NCI-H345 (cell line): ENCODE data around the gene TSSK2.

Source experiments
- DNase-seq: peaks from one replicate; lab custom pipeline; 2025; lab: John Stamatoyannopoulos, UW

Gene TSSK2

DNA sequence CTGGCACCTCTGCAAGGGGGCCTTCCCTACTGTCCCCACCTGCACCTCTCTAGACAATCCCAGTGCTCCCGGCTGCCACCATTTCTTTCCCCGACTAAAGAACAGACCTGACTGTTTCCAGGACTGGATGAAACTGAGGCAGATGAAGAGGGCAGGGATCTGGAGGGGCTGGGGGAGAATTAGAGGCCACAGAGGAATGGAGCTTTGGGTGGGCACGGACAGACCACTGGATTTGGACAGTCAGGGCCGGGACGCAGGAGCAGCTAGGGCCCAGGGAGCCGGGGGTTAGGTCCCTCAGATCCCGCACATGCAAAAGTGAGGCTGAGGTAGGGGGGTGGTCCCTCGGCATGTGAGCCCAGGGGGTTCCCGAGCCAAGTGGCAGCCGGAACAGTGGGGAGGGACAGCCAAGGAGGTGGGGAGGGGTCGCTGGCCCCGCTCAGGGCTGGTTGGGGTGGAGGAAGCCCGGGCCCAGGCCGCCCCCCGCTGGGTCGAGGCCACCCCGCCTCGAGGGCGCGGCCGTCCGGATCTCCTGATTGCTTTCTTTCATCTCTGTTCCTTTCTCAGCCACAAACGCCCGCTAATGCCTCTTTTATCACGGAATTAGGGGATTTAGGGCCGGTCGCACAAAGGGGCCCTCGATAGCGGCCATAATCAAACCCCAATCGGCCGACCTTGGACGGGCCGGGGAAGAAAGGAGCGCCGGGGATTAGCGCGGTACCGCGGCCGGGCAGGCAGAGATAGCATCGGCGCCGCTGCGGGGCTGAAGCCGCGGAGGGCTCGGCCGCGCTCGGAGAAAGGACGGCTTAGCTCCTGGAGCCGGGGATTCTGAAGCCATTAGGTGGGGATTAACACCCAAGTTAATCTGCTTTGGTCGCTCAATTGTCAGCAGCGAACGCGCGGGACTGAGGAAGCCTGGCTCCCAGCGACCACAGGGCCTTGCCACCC, 38.2 kb downstream of the TSSK2 start:
- no peak for DNase-seq

DNA sequence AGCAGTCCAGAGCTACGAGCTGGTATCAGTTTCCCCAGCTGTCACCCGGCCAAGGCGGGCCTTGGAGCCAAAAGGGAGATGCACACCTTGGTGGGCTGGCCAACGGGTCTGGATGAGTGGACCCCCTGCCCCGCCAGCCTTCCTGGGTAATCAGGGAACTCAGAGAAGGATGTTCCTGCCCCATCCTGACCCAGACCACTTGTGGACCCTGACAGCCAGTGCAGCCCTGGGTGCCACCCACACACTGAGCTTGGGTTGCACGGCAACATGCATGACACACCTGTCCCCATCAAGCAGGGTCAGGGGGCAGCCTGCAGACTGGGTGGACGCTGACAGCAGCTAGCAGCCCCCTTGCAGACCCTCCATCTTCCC, 38.8 kb downstream of the TSSK2 start:
- no peak for DNase-seq

DNA sequence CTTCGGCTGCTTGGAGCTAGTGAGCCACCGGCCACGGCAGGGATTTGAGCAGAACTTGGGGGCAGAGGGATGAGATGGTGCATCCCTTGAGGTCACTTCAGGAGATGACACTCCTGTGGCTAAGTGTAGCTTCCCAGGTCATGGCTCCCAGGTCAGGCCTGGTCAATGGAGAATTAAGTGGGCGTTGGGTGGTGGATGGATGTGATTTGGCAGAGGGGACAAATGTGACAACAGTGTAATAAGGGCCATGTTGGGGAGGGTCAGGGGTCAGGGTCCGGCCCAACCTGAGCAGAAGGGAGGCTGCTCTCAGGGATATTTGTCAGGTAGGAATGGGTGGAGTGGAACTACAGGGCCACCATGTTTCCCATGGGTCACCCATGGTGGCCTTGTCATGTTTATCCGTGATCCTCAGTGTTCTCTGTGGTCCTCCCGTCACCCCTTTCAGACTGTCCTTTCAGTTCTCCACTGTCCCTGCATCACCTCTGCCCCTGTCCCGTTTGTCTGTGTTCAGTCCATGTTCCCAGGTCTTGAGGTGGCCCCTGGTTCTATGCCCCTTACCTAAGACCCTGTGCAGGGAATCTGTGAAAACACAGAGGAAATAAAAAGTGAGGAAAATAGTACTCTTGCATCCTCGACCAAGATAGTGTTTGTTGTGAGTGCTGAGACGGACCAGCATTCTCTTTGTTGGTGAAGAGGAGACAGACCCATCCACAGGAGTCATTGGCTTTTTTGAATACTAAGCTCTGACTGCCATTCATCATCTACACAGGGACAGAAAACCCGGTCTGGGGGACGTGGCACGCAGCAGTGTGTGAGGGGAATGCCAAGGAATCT, 41.3 kb downstream of the TSSK2 start:
- DNase-seq = no peak

DNA sequence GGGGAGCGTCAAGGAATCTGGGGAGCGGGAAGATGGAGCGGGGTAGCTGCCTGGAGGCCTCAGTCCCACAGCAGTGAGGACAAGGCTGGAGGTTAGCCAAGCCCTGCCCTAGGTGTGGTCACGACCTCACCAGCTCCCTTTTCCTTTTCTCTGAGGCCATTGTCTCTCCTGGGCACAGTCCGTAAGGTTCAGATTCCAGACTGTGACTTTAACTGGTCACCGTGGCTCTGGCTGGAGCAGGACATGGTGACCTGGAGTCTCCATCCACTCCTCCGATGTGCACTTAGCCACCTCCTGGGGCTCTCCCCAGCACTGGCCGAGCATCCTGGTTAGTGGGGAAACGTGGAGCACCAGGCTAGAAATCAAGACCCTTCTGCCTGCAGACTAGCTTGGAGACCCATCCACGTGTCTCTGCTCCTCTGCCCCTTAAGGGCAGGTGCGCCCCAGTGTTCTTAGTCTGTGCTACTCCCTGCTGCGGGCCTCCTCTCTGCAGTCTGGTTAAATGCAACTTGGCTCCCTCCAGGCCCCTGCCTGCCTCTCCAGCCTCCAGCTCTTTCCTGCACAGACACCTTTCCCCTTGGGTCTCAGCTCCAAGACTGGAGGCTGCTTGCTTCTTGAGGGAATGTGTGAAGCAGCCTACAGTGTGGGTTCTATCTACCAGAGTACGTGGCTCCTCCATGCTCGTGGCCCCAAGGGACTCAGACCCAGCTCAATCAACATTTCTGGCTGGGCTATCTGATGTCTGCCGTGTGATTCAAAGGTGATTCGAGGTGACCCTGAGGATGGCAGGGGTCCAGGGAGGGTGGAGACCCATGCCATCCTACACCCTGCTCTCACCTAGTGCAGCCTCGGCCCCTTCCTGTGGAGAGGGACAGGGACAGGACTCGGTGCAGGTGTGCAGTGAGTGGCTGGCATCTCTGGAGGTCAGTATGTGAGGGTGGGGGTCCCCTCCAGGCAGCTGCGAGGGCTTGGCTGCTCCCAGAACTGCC, 42.2 kb downstream of the TSSK2 start:
- no peak for DNase-seq

DNA sequence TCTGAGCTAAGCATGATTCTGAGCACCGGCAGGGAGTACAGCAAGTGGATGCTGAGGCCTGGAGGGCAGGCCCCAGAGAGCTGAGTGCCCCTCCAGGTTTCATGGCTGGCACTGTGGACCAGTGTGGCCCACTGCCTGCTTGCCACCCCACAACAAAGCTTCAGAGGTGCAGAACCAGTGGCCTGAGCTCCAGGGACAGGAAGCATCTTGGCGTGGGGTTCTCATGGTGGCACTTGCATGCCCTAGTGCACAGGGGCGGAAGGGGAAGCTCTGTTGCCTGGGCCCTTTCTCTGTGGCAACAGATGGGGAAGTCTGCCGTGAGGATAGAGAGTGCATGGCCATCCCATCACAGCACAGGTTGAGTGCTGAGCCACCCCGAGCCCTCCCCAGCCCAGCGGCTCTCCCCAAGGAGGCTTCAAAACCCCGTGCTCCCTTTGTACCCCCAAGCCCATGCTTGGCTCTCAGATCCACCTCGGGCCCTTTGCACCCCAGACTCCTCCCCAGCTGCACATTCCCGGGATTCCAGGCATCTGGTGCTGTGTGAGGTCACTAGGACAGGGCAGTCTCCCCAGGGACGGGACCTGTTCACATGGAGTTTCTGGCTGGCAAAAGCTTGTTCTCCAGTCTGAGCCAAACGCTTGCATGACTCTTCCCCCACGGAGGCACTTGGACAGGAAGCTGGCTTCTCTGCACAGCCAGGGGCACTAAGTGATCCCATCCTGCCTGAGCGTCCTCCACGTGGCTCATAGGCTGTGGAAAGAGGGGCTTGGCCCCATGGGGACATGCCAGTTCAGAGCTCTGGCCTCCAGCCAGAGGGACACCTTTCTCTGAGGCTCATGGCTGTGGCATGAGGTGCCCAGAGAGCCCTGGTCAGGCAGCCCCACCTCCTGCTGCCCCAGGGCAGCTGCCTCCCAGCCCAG, 43.3 kb downstream of the TSSK2 start:
- no peak for DNase-seq

DNA sequence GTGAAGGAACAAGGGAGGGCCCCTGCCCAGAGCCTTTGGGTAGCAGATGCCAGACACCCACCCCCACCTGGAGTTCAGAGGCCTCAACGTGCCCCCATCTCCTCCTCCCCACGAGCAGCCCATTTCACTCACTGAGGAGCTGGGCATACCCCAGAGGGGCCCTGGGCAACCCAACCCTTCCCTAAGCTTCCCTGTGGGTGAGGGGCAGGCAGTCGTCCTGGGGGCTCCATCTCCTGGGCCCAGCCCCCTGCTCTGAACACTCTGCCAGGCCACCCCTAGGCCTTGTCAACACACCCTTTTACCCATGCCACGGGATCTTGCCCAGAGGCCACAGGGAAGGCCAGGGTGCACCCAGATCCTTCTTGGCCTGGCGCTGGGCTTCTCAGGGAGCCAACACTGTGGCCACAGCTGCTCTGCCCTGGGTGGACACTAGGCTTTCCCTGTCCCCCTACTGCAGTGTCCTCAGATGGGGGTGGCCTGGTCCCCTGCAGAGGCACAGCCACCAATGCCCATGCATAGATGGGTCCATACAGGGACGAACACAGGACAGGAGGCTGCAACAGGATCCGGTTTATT, 44.0 kb downstream of the TSSK2 start:
- DNase-seq = no peak

DNA sequence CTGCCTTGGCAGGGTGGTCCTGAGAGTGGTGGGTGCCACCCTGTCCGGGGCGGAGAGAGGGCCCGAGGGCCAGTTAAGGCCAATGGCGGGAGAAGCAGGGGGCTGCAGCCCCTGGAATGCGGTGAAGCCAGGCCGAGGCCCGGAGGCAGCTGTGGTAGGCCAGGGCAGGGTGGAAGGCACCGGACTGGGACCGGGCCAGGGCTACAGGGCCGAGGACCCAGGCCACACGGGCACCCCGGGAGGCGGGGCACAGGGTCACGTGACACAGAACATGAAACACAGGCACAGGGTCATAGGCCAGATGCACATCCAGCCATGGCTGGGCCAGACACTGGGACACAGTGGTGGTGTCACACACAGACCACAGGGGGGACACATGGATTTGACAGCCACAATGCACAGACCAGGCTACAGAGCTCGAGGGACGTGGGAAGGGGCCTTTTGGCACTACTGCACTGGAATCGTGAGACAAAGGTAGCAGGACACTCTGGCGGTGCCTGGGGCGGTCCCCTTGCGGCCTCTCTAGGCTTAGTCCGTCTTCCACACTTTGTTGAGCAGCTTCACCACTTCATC, 44.6 kb downstream of the TSSK2 start:
- no peak for DNase-seq

DNA sequence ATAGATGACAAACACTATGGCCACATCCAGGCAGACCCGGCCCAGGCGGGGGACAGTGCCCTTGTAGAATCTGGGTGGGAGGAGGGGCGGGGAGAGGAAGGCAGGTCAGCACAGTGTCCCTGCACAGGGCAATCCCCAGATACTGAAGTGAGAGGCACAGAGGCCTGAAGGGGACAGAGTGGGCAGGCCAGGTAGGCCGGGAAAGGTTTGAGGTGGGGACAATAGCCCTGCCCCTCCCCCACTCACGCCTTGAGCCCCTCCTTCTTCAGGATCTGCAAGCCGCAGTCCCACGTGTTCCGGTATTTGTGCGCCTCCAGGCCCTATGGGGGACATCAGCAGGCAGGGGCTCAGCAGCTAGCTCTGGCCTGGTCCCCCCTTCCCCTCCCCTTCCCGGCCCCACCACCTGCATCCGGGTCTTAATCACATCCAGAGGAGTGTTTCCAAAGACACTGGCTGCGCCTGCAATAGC, 45.1 kb downstream of the TSSK2 start:
- no peak for DNase-seq

DNA sequence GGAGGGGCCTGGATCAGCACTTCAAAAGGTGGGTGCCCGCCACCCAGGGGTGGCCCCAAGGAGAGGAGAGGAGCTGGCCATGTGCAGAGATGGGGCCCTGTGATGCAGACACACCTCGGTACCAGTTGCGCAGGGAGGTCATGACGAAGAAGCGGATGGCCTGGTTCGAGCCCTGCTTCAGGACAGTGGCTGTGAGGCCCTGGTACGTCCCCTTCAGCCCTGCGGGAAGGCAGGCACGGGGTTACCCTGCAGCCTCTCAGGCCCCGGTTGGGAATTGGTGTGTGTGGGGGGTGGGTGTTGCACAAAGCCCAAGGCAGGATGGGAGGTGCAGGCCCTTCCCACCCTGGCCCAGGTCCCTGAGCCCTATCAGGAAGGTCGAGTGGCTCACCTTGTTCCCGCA, 45.6 kb downstream of the TSSK2 start:
- DNase-seq = no peak

DNA sequence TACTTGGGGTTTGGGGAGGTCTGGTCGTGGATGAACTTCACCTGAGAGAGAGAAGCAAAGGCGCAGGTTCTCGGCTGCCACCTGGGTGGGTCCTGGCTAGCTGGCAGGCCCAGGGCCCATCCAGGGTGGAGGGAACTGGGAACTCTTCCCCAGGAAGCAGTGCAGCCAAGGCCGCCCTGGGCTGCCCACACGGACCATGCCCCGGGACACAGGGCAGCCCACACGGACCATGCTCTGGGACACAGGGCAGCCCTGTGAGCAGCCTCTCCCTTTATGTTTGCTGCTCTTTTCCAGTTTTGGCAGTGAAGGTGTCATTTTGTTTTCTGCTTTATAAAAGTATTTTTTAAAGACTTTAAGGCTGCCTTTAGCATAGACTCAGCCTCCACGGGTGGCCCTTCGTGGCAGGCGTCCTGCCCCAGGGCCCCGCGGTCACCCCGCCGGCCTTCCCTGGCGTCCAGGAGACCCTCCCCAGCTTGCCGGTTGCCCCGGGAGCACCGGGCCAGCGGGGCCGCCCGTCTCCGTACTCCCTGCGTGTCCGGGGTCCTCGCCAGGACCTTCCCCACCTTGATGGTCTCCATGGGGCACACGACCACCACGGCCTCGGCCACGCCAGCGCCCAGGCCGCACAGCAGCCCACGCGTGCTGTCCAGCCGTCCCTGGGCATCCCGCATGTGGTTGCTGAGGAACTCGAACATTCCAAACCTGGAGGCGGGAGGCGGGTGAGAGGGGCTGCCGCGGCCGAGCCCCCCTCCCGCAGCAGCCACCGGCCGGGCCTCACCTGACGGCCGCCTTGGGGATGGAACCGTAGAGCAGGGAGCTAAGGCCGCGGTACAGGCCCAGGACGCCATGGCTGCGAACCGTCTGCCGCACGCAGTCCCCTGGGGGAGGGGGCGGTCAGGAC, 46.3 kb downstream of the TSSK2 start:
- DNase-seq = no peak

DNA sequence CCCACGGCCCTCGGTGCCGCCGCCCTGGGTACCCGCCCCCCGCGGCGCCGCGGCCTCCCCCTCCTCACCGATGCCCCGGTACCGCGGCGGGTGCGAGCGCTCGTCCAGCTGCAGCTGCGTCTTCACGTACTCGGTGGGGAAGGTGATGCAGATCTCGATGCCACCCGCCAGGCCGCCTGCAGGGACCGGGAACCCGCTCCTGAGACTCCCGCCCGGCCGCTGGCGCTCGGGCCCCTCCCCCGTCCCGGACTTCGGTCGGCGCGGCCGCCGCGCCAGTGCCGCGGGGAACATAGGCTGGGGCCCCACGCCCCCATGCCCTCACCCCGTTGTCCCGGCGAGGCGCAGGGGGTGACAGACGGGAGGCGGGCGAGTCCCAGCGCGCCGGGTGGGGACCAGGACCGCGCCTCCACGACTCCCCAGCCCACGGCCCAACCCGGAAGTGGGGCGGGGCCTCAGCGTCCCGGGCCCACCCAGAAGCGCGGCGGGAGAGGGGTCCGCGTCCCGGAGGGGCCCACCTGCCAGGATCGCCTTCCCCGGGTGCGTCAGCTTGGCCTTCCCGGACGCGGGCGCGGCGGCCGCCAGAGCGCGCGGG, 47.1 kb downstream of the TSSK2 start:
- DNase-seq = peak; percentile 60

DNA sequence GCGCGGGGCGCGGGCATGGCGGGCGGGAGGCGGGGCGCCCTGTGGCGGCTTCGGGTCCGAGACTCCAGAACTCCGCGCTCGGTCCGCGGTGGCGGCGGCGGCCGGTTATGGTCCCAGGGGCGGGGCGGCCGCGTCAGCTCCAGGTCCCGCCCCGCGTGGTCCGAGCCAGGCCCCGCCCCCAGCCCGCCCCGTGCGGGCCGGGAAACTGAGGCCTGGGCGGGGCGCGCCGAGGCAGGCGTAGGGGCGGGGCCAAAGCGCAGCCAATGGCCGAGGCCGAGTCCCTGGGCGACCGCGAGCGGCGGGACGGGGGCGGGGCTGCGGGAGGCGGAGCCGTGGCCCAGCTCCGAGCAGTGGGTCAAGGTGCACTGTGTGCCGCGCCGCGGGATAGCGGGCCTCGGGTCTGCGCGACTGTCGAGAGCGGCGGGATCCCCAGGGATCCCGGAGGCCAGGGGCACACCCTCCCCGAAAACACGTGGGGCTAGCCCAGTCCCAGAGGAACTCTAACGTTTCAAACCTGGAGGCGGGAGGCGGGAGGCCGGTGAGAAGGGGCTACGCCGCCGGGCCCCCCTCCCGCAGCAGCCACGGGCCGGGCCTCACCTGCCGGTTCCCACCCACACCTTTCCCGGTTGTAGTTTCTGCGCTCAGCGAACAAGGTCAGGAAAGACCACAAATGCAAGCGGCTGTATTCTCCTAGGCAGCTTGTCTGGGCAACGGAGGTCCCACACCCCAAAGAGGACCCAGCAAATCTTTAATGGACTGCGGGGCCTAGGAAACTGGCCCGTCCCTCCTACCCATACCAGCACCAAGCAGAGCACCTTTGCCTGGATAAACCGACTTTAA, 47.8 kb downstream of the TSSK2 start, which contains the start of gene SLC25A1:
SLC25A1 (minus strand) TSS at position 80 of the 840 bp plus-strand sequence; CDS start at position 17, 63 bp downstream.
- peak; percentile 89 for DNase-seq

DNA sequence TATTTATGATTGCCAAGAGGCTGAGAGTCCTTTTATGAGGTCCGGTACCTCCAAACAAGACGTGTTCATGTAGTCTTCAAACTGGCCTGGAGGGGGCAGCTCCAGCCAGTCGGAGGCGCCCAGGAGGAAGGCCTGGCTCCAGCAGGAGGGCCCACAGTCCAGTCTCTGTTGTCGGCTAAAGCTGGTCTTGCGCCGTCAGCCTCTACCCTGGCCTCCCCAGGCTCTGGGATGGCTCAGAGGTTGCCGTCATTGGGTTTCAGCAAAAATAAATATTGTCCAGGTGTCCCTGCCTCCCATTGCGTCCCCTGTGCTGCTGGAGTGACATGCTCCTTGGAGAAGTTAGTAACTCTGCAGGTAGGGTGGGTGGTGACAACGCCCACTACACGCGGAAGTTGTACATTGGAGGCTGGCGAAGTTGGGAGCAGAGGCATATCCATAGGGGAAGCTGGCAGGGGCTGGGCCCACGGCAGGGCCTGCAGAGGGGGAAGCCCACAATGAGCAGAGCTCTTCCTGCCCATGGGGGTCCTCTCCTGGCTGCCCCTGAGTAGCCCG, 48.5 kb downstream of the TSSK2 start:
- peak; percentile 54 for DNase-seq

DNA sequence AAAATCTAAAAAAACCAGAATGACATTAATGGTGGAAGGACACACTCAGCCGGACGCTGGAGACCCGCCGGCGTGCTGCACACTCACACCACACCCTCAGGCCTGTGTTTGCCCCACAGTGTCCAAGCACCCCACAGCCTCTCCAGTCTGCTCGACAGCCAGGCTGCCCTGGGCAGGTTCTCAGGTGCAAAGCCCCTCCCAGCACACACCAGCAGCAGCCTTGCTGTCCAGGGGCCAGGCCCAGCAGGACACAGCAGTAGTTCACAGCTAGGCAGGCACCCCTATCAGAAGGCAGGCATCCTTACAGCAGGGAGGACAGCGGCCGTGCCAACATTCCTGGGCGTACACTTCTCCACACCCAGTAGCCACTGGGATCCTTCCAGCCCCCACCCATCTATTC, 49.1 kb downstream of the TSSK2 start:
- DNase-seq = no peak

DNA sequence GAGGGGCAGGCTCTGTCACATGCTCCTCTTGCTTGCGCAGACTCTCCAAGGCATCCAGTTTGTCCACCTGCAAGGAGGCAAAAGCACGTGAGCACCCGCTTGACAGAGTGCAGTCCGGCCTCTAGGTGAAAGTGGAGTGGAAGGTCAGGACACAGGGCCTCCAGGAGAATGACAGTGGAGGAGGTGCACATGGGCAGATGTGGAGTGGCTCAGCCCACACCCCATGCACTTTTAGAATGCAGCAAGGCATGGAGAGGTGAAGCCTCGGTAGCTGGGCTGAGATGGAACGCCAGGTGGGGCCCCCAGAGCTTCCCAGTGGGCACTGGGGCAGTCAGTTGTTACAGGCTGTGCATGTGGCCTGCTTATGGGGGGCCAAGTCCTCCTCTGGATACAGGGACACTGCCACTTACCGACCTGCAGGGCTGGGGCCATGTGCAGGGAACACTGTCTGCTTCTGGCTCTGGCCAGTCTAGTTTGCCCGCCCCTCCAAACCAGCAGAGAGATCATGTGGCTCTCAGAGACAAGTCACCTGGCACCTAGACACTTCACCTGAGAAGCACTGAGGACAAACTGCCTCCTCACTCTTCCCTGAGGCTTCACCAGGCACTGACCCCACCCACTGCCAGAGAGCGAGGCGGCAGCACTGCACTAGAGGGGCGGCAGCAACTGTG, 49.8 kb downstream of the TSSK2 start:
- DNase-seq = no peak

DNA sequence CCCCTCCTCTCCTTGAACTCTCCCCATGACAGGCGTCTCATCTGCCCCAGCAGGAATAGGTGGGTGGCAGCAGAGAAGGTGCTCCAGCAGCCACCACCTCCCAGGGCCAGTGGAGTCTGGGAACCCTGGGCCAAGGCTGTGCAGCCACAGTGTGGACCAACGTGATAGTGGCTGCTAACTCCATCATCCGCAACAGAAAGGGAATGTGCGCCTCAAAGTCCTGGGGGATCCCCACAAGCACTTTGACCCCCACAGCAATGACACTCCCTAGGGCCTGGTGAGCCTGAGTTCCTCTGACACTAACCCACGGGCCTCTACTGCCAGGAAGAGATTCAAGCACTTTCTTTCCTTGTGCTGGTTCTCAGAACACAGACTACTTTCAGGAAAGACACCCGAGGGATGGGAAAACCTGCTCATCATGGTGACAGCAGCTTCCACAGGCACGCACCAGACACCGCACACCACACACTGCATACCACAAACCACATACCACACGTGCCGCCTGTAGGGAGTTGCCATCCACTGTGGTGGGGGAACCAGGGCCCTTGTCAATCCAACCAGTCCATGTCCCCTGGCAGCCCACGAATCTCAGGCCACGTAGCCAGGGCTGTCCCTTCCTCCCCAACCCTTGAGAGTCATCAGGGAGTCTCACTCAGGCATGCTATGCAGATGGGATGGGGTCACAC, 50.8 kb downstream of the TSSK2 start:
- DNase-seq = no peak
